Neural cell (in vitro differentiated cells): ENCODE results near the gene TRPT1. TPM values are rescaled to one million over a fixed set of nuclear protein-coding genes. Genes with fewer than 3 reads are reported as not detected.

ENCODE experiments used
- H2AFZ ChIP-seq: fragments of 200-600, 300-800 bp; sonication (generic), shearing (Covaris generic); 2 replicates; pipeline ENCODE4 v1.6.0; 2014; ENCODE audit warnings: low read depth, mild to moderate bottlenecking, antibody characterized with exemption, low read length, moderate library complexity
- H3F3A ChIP-seq: fragments of 200-600 bp; shearing (Covaris generic); 2 replicates; pipeline ENCODE4 v1.6.1; 2016; ENCODE audit warnings: mild to moderate bottlenecking, moderate library complexity, mixed read lengths, antibody characterized with exemption, low read length; ENCODE audit not compliant: insufficient read depth, poor library complexity, severe bottlenecking
- H3K27ac ChIP-seq: fragments of 200-600, 300-800 bp; sonication (generic), shearing (Covaris generic); 2 replicates; pipeline ENCODE4 v1.5.1; 2014; ENCODE audit warnings: mild to moderate bottlenecking, low read length, moderate library complexity
- H3K27me3 ChIP-seq: fragments of 300-800, 200-600 bp; sonication (generic), shearing (Covaris generic); 2 replicates; pipeline ENCODE4 v1.6.0; 2014; ENCODE audit warnings: mild to moderate bottlenecking, low read depth, low read length, moderate library complexity; ENCODE audit not compliant: insufficient read depth
- H3K36me3 ChIP-seq: fragments of 300-800, 200-600 bp; sonication (generic), shearing (Covaris generic); 2 replicates; pipeline ENCODE4 v1.5.1; 2014; ENCODE audit warnings: mild to moderate bottlenecking, antibody characterized with exemption, low read length, moderate library complexity; ENCODE audit not compliant: insufficient read depth
- H3K4me2 ChIP-seq: fragments of 300-800, 200-600 bp; sonication (generic), shearing (Covaris generic); 2 replicates; pipeline ENCODE4 v1.6.0; 2014; ENCODE audit warnings: mild to moderate bottlenecking, low read length
- H3K4me3 ChIP-seq: fragments of 300-800, 200-600 bp; sonication (generic), shearing (Covaris generic); 2 replicates; pipeline ENCODE4 v1.5.1; 2014; ENCODE audit warnings: mild to moderate bottlenecking, low read length, moderate library complexity
- H3K79me2 ChIP-seq: fragments of 200-600 bp; shearing (Covaris generic); replicated peaks from 2 replicates; pipeline ENCODE4 v1.6.0; 2014; ENCODE audit warnings: mild to moderate bottlenecking, low read length, moderate library complexity; ENCODE audit not compliant: insufficient read depth
- H3K9ac ChIP-seq: fragments of 300-800, 200-600 bp; sonication (generic), shearing (Covaris generic); 2 replicates; pipeline ENCODE4 v1.6.1; 2016; ENCODE audit warnings: mild to moderate bottlenecking, low read length, mixed read lengths
- H3K9me2 ChIP-seq: fragments of 200-600 bp; shearing (Covaris generic); 2 replicates; pipeline ENCODE4 v1.6.1; 2016; ENCODE audit warnings: mild to moderate bottlenecking, low read length, mixed read lengths; ENCODE audit not compliant: insufficient read depth
- H3K9me3 ChIP-seq: fragments of 200-600, 300-800 bp; sonication (generic), shearing (Covaris generic); 2 replicates; pipeline ENCODE4 v1.6.1; 2016; ENCODE audit warnings: mild to moderate bottlenecking, mixed run types, low read length, moderate library complexity, mixed read lengths
- H4K20me1 ChIP-seq: fragments of 200-600 bp; shearing (Covaris generic); 2 replicates; pipeline ENCODE4 v1.6.1; 2016; ENCODE audit warnings: mild to moderate bottlenecking, mixed run types; ENCODE audit not compliant: insufficient read depth
- CTCF ChIP-seq: fragments of 450-650 bp; IDR thresholded peaks from 2 replicates; pipeline ENCODE4 v1.5.1; 2014; ENCODE audit warnings: antibody characterized with exemption, mild to moderate bottlenecking, moderate library complexity; ENCODE audit not compliant: poor library complexity, severe bottlenecking
- EP300 ChIP-seq: fragments of 450-650 bp; conservative IDR thresholded peaks from 2 replicates; pipeline ENCODE4 v1.6.1; 2014; ENCODE audit warnings: antibody characterized with exemption, mild to moderate bottlenecking, moderate library complexity; ENCODE audit not compliant: poor library complexity, severe bottlenecking
- EZH2 ChIP-seq: fragments of 200-600, 300-800 bp; shearing (Covaris generic), sonication (generic); IDR thresholded peaks from 2 replicates; pipeline ENCODE4 v1.6.1; 2014; ENCODE audit warnings: antibody characterized with exemption, low read length, borderline replicate concordance, mild to moderate bottlenecking; ENCODE audit not compliant: insufficient read depth, poor library complexity, severe bottlenecking
- MXI1 ChIP-seq: fragments of 450-650 bp; conservative IDR thresholded peaks from 2 replicates; pipeline ENCODE4 v1.6.1; 2014; ENCODE audit warnings: antibody characterized with exemption, mild to moderate bottlenecking; ENCODE audit not compliant: poor library complexity, severe bottlenecking
- POLR2AphosphoS5 ChIP-seq: IDR thresholded peaks from 2 replicates; pipeline ENCODE4 v1.6.1; 2012
- RAD21 ChIP-seq: fragments of 450-650 bp; conservative IDR thresholded peaks from 2 replicates; pipeline ENCODE4 v1.6.1; 2014; ENCODE audit warnings: antibody characterized with exemption, mild to moderate bottlenecking, moderate library complexity
- REST ChIP-seq: IDR thresholded peaks from 2 replicates; pipeline ENCODE4 v1.6.1; 2012; ENCODE audit warnings: borderline replicate concordance
- SMC3 ChIP-seq: fragments of 450-650 bp; conservative IDR thresholded peaks from 2 replicates; pipeline ENCODE4 v1.6.1; 2014; ENCODE audit warnings: antibody characterized with exemption, mild to moderate bottlenecking, moderate library complexity; ENCODE audit not compliant: poor library complexity
- TAF1 ChIP-seq: IDR thresholded peaks from 2 replicates; pipeline ENCODE4 v1.6.1; 2012; ENCODE audit warnings: low read depth
- polyA plus RNA-seq: library from polyadenylated mRNA; depleted of rRNA; stranded (reverse); fragments of >200 nt; gene quantifications from 2 replicates; pipeline ENCODE4 v1.2.3, GENCODE V29; 2014

TRPT1 gene
- polyA plus RNA-seq, 1 donor from 2014 or later = 67.2 TPM

GRCh38 chr11:64249563-64250414, 23.8 kb upstream of the TRPT1 start:
- no peak overlapping the region for H2AFZ ChIP-seq
- no peak overlapping the region for H3K4me2 ChIP-seq
- no peaks in the 10 kb centered on the region for H3F3A ChIP-seq
- H3K9ac ChIP-seq = peak overlapping the region; percentile 50
- H3K9me3 ChIP-seq = no peaks in the 10 kb centered on the region
- no peaks in the 10 kb centered on the region for H3K9me2 ChIP-seq
- TF ChIP-seq TAF1 (no peak), EP300 (no peak), SMC3 (no peak), MXI1 (no peak), EZH2 (no peak)
- H3K27me3 ChIP-seq = peaks cover 8% of the 10 kb centered on the region
- no peak overlapping the region for H3K27ac ChIP-seq
- H3K36me3 ChIP-seq = no peaks in the 10 kb centered on the region
- no peaks in the 10 kb centered on the region for H4K20me1 ChIP-seq
- H3K79me2 ChIP-seq = peaks cover 13% of the 10 kb centered on the region
- no peak overlapping the region for H3K4me3 ChIP-seq

- H3K4me3 ChIP-seq = no peak overlapping the region
- H3F3A ChIP-seq = no peaks in the 10 kb centered on the region
- TF ChIP-seq EZH2 (no peak), TAF1 (no peak), RAD21 (no peak)
- no peak overlapping the region for H3K4me2 ChIP-seq
- H4K20me1 ChIP-seq = no peaks in the 10 kb centered on the region
- H3K9me3 ChIP-seq = no peaks in the 10 kb centered on the region
- H3K79me2 ChIP-seq = peaks cover 13% of the 10 kb centered on the region
- no peaks in the 10 kb centered on the region for H3K36me3 ChIP-seq
- no peak overlapping the region for H2AFZ ChIP-seq
- peaks cover 8% of the 10 kb centered on the region for H3K27me3 ChIP-seq
- H3K27ac ChIP-seq = no peak overlapping the region
- H3K9ac ChIP-seq = no peak overlapping the region
- no peaks in the 10 kb centered on the region for H3K9me2 ChIP-seq
These were observed 23.1 kb upstream of the TRPT1 start for GRCh38 chr11:64249038-64249437.

- no peak for TF ChIP-seq REST
- no peak for TF ChIP-seq RAD21
- TF ChIP-seq TAF1 = no peak
- TF ChIP-seq SMC3 = no peak
- TF ChIP-seq EP300 = no peak
- TF ChIP-seq EZH2 = no peak
- TF ChIP-seq MXI1 = no peak
- TF ChIP-seq POLR2AphosphoS5 = no peak
- TF ChIP-seq CTCF = no peak
- no peak overlapping the region for H3K4me2 ChIP-seq
These were observed 22.6 kb upstream of the TRPT1 start for GRCh38 chr11:64248578-64248977.

More at GRCh38 chr11:64248578-64248977, 22.6 kb upstream of the TRPT1 start:
- H3K9ac ChIP-seq = no peak overlapping the region
- H3K27me3 ChIP-seq = peaks cover 8% of the 10 kb centered on the region
- no peak overlapping the region for H2AFZ ChIP-seq
- H3K36me3 ChIP-seq = no peaks in the 10 kb centered on the region
- no peaks in the 10 kb centered on the region for H4K20me1 ChIP-seq
- no peaks in the 10 kb centered on the region for H3K9me2 ChIP-seq
- H3K9me3 ChIP-seq = no peaks in the 10 kb centered on the region
- H3K27ac ChIP-seq = no peak overlapping the region
- no peaks in the 10 kb centered on the region for H3F3A ChIP-seq
- no peak overlapping the region for H3K4me3 ChIP-seq
- H3K79me2 ChIP-seq = peaks cover 13% of the 10 kb centered on the region
